NT2/D1 (cell line): Measurements from ENCODE around the gene WAC.

Source experiments
- DNase-seq: peaks from one replicate; pipeline ENCODE4 v3.0.0-alpha.2; 2011; ENCODE audit warnings: low read depth, low spot score
- H3K27me3 ChIP-seq: 2 replicates; pipeline ENCODE4 v1.6.0; 2011; ENCODE audit warnings: mild to moderate bottlenecking; ENCODE audit not compliant: insufficient read length, insufficient read depth
- H3K36me3 ChIP-seq: 2 replicates; pipeline ENCODE4 v1.6.1; 2011; ENCODE audit warnings: mild to moderate bottlenecking, low read length, mixed read lengths; ENCODE audit not compliant: insufficient read depth, insufficient read length
- H3K4me1 ChIP-seq: 2 replicates; pipeline ENCODE4 v1.5.1; 2011; ENCODE audit not compliant: insufficient read depth, insufficient read length
- H3K4me3 ChIP-seq: 2 replicates; pipeline ENCODE4 v1.5.1; 2011; ENCODE audit warnings: low read depth; ENCODE audit not compliant: insufficient read length
- H3K9ac ChIP-seq: 2 replicates; pipeline ENCODE4 v1.6.0; 2011; ENCODE audit warnings: low read depth; ENCODE audit not compliant: insufficient read length
- H3K9me3 ChIP-seq: 2 replicates; pipeline ENCODE4 v1.5.1; 2011; ENCODE audit warnings: mild to moderate bottlenecking, low read length; ENCODE audit not compliant: insufficient read depth
- SUZ12 ChIP-seq: IDR thresholded peaks from 2 replicates; pipeline ENCODE4 v1.6.1; 2011; ENCODE audit not compliant: insufficient read length, insufficient read depth; ENCODE audit errors: extremely low read depth
- YY1 ChIP-seq: IDR thresholded peaks from 2 replicates; pipeline ENCODE4 v1.6.1; 2011; ENCODE audit not compliant: insufficient read length, insufficient read depth
- ZNF274 ChIP-seq: IDR thresholded peaks from 2 replicates; pipeline ENCODE4 v1.6.1; 2011; ENCODE audit warnings: mild to moderate bottlenecking, low read depth, low read length

The WAC gene

DNA sequence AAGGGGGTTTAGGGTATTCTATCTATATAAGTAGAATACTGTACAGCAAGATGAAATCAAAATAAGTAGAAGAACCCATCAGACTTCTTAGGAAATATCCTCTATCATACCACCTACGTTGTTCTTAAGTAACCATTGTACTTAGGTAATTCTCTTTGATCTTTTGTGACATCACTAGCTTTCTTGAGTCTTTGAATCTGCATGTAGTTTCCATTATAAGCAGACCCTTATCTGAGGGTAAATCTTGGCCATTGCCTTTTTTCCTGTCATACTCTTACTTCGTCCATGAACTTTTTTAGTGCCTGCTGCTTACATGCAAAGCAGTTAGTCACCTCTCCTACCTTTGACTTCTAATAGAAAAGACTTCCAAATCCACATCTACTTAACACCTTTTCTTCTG is 49.0 kb downstream of the WAC start:
- peaks cover 62% of the 10 kb centered on the region for H3K36me3 ChIP-seq
- H3K4me3 ChIP-seq, result no peak overlapping the region
- no peak for TF ChIP-seq SUZ12
- no peak for TF ChIP-seq YY1
- no peak for TF ChIP-seq ZNF274

GRCh38 chr10:28585076-28585475 is 52.2 kb downstream of the WAC start:
- no peaks in the 10 kb centered on the region for H3K9me3 ChIP-seq
- no peak for DNase-seq
- no peaks in the 10 kb centered on the region for H3K27me3 ChIP-seq
- H3K4me3 ChIP-seq, result no peak overlapping the region
- no peak for TF ChIP-seq YY1
- TF ChIP-seq SUZ12, result no peak
- TF ChIP-seq ZNF274, result no peak
- no peaks in the 10 kb centered on the region for H3K4me1 ChIP-seq
- H3K9ac ChIP-seq, result no peak overlapping the region
- peaks cover 77% of the 10 kb centered on the region for H3K36me3 ChIP-seq

More for the DNA sequence above, 49.0 kb downstream of the WAC start:
- Histone ChIP-seq H3K9me3 (no peaks in the 10 kb centered on the region), H3K9ac (no peak overlapping the region), H3K27me3 (no peaks in the 10 kb centered on the region), H3K4me1 (no peaks in the 10 kb centered on the region)
- no peak for DNase-seq

DNA sequence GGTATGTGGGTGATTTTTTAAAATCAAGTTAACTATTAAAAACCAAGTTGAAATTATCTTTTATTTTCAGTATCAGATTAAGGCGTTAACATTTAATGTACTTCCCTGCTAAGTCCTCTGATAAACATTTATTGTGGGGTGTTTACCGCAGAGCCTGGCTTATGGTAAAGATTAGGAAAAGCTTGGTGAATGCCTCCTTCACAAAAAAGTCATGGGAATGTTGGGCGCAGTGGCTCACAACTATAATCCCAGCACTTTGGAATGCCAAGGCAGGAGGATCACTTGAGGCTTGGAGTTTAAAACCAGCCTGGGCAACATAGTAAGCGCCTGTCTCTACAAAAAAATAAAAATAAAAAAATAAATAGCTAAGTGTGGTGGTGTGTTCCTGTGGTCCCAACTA is 53.3 kb downstream of the WAC start:
- Histone ChIP-seq H3K27me3 (no peaks in the 10 kb centered on the region), H3K4me3 (no peak overlapping the region), H3K4me1 (no peaks in the 10 kb centered on the region), H3K9me3 (no peaks in the 10 kb centered on the region), H3K36me3 (peaks cover 84% of the 10 kb centered on the region), H3K9ac (no peak overlapping the region)
- no peak for TF ChIP-seq SUZ12
- TF ChIP-seq ZNF274, result no peak
- no peak for TF ChIP-seq YY1
- DNase-seq, result no peak

GRCh38 chr10:28587270-28587969 is 54.5 kb downstream of the WAC start:
- no peak for DNase-seq
- no peaks in the 10 kb centered on the region for H3K9me3 ChIP-seq
- H3K4me1 ChIP-seq, result no peaks in the 10 kb centered on the region
- H3K9ac ChIP-seq, result no peak overlapping the region
- no peak for TF ChIP-seq SUZ12
- TF ChIP-seq ZNF274, result no peak
- TF ChIP-seq YY1, result no peak
- H3K27me3 ChIP-seq, result no peaks in the 10 kb centered on the region
- H3K36me3 ChIP-seq, result peaks cover 88% of the 10 kb centered on the region
- H3K4me3 ChIP-seq, result no peak overlapping the region

- H3K36me3 ChIP-seq, result peaks cover 88% of the 10 kb centered on the region
- no peaks in the 10 kb centered on the region for H3K4me1 ChIP-seq
- DNase-seq, result no peak
- no peaks in the 10 kb centered on the region for H3K9me3 ChIP-seq
- TF ChIP-seq SUZ12 (no peak), YY1 (no peak), ZNF274 (no peak)
- H3K4me3 ChIP-seq, result no peak overlapping the region
- H3K27me3 ChIP-seq, result no peaks in the 10 kb centered on the region
- H3K9ac ChIP-seq, result no peak overlapping the region
Measured at GRCh38 chr10:28587970-28588290, 55.0 kb downstream of the WAC start.

GRCh38 chr10:28592953-28593352 is 60.0 kb downstream of the WAC start:
- H3K36me3 ChIP-seq, result peaks cover 68% of the 10 kb centered on the region
- H3K27me3 ChIP-seq, result no peaks in the 10 kb centered on the region
- no peak overlapping the region for H3K4me3 ChIP-seq
- no peaks in the 10 kb centered on the region for H3K9me3 ChIP-seq
- no peaks in the 10 kb centered on the region for H3K4me1 ChIP-seq
- no peak overlapping the region for H3K9ac ChIP-seq
- TF ChIP-seq SUZ12, result no peak
- no peak for TF ChIP-seq YY1
- no peak for DNase-seq

- TF ChIP-seq ZNF274, result no peak
- no peak for TF ChIP-seq SUZ12
- TF ChIP-seq YY1, result no peak
- Histone ChIP-seq H3K4me1 (no peaks in the 10 kb centered on the region), H3K9ac (no peak overlapping the region), H3K9me3 (no peaks in the 10 kb centered on the region), H3K36me3 (peaks cover 72% of the 10 kb centered on the region), H3K4me3 (no peak overlapping the region), H3K27me3 (no peaks in the 10 kb centered on the region)
- peak; percentile 11 for DNase-seq
Measured at GRCh38 chr10:28593811-28594210, 60.9 kb downstream of the WAC start.
